GOT3 (cell line): ENCODE data around the gene MPI.

Experiments used
- DNase-seq: peaks from one replicate; lab custom pipeline; 2025; ENCODE audit warnings: mixed read lengths; lab: John Stamatoyannopoulos, UW

MPI gene

GRCh38 chr15:74889883-74890664, at the start of gene MPI:
TSS of gene MPI (plus strand) at chr15:74890042. CDS start at chr15:74890074, 32 bp downstream.
- peak; percentile 9 for DNase-seq

DNA sequence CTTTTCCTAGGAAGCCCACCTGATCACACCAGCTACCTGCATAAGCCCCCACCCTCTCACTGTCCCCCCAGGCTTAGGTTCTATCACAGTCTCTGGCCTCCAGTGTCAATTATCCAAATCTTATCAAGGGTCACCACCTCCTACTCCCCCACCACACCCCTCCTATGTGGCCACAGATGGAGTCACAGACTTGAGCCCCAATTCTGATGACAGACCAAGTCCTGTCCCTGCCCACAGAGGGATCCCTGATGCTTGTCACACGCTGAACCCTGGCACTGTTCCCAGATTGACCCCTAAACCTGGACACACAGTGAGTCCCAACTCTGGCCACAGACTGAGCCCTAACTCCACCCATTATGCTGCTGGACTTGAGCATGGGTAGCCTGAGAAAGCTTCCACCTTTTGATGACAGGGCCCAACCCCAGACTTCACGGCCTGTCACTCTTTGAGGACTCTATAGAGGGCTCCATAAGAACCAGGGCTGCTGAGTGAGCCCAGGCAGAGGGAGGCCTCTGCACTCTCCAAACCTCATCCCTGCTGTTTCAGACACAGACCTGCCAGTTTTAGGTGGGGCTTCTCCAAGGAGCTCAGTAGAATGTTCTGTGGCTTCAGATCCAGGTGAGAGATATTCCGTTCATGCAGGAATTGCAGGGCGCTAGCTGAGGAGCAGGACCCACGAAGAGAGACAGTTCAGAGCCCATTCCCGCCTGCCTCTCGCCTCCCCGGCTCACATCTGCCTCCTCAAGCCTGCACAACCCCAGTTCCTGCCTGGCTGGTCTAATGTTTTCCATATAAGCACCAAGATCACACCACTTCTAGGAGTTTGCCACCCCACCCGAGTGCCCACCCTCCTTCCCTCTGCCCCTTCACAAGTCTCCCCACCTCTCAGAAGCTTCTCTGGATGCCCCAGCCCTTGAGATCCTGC, 48.7 kb upstream of the MPI start:
- DNase-seq = no peak

GRCh38 chr15:74841891-74842373, 47.9 kb upstream of the MPI start:
- DNase-seq = no peak

DNA sequence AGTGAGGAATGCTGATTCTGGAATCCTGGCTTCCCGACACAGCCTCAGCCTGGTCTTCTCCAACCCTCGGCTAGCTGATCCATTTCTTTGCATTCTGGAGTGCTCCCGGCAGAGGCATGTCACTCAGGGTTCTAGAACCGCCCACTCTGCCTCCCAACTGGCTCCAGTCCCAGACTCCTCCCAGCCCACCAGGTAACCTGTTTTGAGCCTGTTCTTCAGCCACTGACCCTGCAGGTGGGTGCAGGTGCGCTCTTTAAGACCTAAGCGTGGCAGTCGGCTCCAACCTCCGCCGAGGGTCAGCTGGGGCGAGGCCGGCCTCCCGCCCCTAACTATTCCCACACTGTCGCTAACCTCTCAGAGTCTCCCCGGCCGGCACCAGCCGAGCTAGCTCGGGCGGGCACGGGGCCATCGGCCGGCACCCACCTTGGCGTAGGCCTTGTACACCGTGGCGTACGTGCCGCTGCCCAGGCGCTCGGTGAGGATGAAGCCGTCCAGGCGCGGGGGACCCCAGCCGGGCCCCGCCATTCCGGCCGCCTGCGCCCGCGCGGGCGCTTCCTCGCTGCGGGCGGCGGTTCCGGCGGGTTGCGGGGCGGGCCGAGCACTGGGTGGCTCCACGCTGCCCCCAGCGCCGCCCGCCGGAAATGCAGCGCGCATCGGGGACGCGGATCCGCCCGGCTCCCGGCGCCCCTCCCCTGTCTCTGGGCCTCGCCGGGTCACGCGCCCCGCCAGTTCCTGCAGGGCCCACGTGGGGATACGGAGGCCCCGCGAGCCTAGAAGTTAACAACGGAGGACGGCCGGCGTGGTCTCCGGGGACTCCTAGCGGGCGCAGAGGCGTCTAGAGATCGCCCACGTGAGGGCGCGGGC, 47.0 kb upstream of the MPI start, which contains the start of gene ULK3:
Gene ULK3, minus strand, starts transcription at position 576 of the 864 bp plus-strand sequence. Its CDS starts 51 bp downstream, at position 525.
- peak; percentile 77 for DNase-seq

DNA sequence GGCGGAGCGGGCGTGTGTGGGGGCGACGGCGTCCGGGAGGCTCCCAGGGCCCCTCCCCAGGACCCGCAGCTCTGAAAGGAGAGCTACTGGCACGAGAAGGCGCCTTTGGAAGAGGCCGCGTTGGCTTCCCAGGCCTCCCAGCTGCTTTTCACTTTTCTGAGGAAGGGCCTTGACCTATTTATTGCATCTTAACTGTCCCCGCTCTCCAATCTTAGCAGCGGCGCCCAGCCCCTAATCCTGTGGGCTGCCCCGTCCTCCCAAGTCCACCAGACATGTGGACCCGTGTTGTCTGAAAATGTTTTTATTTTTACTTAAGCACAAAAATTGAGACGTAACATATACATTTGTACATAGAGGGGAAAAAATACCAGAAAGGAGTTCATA, 46.4 kb upstream of the MPI start:
- DNase-seq = no peak

- no peak for DNase-seq
Observed at GRCh38 chr15:74843891-74844299, 45.9 kb upstream of the MPI start.

DNA sequence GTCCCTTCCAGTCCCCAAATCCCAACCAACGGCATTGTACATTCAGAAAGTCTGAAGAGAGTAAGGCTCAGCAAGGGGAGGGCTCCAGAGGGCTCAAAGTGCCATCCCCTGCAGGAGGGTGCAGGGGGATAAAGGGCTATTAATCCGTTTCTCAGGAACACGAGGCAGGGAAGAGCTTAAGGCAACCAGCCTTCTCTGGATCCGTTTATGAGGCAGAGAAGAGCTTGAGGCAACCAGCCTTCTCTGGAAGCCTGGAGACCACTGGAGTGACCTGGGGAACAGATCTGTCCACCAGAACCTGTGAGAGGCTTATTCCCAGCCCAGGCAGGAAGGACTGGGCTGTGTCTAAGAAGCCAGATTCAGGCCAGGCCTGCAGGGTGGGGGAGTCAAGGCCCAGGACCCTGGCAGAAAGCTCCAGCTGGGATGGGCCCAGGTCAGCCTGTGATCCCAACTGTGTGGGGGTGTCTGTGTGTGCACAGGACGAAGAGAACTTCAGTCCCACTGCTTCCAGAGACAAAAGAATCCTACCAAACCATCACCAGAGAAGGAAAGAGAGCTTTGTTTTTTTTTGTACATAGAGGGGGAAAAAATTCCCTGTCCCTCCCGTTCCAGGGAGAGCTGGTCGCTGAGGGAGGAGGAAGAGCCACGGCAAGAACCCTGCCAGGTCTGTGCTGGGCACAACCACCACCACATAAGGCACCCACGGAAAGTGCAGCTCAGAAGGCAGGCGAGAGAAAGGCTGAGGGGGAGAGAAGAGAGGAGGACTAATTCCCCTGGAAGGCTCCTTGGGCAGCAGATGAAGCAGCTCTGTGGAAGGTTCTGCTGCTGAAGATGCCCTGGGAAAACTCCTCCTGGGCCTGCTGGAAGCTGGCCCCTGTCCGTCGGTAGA, 45.3 kb upstream of the MPI start:
- DNase-seq = no peak

DNA sequence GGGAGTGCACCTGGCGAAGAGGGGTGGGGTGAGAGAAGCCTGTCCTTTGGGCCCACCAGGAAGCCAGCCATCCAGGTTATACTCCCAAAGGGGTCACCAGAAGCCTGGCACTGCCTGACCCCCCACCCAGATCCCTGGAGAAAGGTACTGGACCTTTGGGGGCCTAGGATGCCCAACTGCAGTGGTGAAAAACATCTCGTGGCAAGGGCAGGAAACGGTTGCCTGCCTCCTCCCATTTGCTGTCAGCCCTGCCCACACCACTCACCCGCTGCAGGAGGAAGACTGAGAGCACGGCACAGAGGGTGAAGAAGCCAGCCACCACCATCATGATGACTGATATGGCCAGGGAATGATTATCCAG, 44.7 kb upstream of the MPI start:
- no peak for DNase-seq

- DNase-seq = no peak
Observed at GRCh38 chr15:74845581-74845980, 44.3 kb upstream of the MPI start.

DNA sequence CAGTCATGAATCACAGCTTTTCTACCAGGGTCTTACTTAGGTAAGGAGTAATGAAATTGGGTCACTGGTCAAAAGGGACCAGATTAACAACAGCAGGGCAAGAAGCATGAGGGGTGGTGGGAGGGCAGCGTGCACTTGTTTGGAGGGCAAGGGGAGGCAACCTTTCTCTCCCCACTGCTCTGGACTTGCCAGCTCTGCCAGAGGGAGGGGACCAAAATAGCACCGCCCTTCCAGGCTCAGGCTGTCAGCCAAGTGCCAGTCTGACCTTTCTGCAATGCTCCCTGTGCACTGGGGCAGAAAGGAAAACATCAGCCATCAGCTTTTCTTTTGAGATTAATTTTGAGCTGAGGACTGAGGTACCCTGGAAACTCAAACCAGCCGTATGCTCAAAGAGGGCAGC, 42.4 kb upstream of the MPI start:
- no peak for DNase-seq

- DNase-seq = no peak
Observed at GRCh38 chr15:74850393-74850792, 39.4 kb upstream of the MPI start.

DNA sequence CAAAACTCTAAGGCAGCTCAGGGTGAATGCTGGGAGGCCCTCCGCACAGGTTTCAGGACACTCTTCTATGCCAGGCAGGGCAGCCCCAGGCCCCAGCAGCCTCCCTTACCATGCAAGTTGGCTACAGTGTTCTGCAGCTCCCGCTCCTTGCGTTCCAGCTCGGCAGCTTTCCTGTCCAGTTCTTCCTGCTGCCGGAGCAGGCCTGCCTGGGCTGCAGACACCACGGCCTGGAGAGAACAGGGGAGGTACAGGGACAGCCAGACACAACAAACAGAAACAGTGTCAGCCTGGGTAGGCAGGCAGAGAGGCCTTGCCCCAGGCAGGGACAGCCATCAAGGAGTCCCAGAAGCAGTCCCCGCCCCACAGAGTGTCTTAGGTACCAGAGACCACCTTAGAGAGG, 37.9 kb upstream of the MPI start:
- DNase-seq = no peak

DNA sequence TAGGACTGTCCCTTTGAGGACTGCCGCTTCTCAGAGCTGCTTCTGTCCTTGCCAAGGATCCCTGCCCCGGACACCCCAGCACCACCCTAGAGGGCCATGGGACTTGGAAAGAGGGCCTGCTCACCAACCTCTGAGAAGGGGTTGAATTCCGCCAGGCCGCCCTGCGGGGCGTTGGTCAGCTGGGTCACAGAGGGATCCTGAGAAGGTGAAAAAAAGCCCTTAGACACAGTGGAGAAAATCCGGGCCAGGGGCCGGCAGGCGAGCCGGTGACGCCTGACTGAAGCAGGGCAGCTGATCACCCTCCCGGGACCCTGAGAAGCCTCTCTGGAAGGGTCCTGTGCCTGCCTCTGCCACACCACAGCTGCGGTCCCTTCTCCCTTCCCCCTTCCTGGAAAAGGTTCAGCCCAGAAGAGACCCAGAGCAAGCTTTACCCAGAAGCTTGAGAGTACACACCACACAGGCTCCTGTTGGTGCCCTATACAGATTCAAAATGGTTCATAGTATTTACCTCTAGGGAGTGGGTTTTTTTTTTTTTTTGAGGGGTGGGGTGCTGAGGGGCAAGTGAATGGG, 35.3 kb upstream of the MPI start:
- DNase-seq = no peak

GRCh38 chr15:74855857-74856256, 34.0 kb upstream of the MPI start:
- DNase-seq = no peak

GRCh38 chr15:74856537-74856936, 33.3 kb upstream of the MPI start:
- no peak for DNase-seq

GRCh38 chr15:74857082-74857655, 32.7 kb upstream of the MPI start:
- no peak for DNase-seq

DNA sequence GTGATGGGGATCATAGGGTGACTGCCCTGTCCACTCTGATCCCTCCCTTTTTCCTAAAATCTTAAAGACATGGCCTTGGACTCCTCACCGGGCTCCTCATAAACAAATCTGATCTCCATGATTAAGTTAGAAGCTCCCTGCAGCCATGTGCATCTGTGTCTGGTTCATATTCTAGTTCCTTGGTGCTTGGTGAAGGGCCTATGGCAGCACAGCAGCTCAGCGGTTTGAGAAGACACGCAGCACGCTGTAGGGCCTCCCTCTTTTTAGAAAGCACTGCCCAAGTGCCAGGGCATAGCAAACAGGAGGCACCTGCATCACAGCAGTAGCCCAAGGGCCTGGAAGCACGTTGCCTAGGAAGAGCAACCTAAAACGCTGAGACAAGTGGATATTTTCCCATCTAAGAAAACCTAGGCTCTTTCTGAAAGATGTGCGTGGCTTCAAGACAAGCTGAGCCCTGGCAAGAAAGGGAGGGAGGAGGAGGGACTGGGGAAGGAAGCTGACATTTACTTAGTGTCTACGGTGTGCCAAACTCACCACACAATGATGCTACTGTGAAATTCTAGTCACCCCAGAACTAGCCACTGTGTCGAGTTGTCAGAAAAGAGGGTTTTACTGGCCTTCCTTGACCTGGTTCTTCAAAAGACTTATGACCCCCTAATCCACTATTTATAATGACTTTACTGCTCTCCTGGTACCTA, 32.0 kb upstream of the MPI start:
- no peak for DNase-seq

GRCh38 chr15:74858369-74858740, 31.5 kb upstream of the MPI start:
- DNase-seq = no peak

GRCh38 chr15:74863239-74864056, 26.4 kb upstream of the MPI start:
- DNase-seq = no peak
